HCT116 (cell line): ENCODE data around the gene PIH1D1.

Experiments
- CTCF ChIP-seq, 3 experiments: fragments of 200-600 bp in 1 of 3; sonication (generic) in 1 of 3; IDR thresholded peaks in 2 of 3; conservative IDR thresholded peaks in 1 of 3; 2 replicates each; pipeline ENCODE4 v1.5.1; 2012 to 2017; ENCODE audit warnings: low read depth in 2 of 3, low read length in 2 of 3, antibody characterized with exemption in 1 of 3, borderline replicate concordance in 1 of 3, control low read depth in 1 of 3, mild to moderate bottlenecking in 1 of 3, mixed read lengths in 1 of 3, mixed run types in 1 of 3, moderate library complexity in 1 of 3; ENCODE audit not compliant: insufficient read depth in 1 of 3
- POLR2A ChIP-seq: IDR thresholded peaks from 2 replicates; pipeline ENCODE4 v1.7.0; 2011; ENCODE audit warnings: borderline replicate concordance; ENCODE audit not compliant: insufficient read depth, insufficient read length; ENCODE audit errors: extremely low read depth

GRCh38 chr19:49455773-49456172 is 4.2 kb upstream of the PIH1D1 start:
- TF ChIP-seq CTCF (IDR thresholded peaks at IDR 0.05 in 2 of 3, conservative IDR thresholded peaks at IDR 0.05 in 1 of 3; ENCODE audit: borderline replicate concordance in 1 of 3, insufficient read depth in 1 of 3, low read depth in 2 of 3, low read length in 2 of 3): no peak
- no peak for TF ChIP-seq POLR2A
